Fibroblast of skin of abdomen (primary cell): ENCODE results near the gene PI4KA.
A peak's percentile ranks its signal among the peaks of the same experiment; 100 is the strongest.

Experiments
- DNase-seq: peaks from one replicate; pipeline ENCODE4 v3.0.0-alpha.2; 2013

The PI4KA gene

GRCh38 chr22:20815477-20816050, 43.0 kb downstream of the PI4KA start:
- no peak for DNase-seq

- DNase-seq: no peak
Measured at GRCh38 chr22:20814221-20814808, 44.3 kb downstream of the PI4KA start.

GRCh38 chr22:20813056-20813455, 45.6 kb downstream of the PI4KA start:
- DNase-seq: no peak

GRCh38 chr22:20811971-20812660, 46.5 kb downstream of the PI4KA start:
- DNase-seq: no peak

- no peak for DNase-seq
Measured at GRCh38 chr22:20811171-20811570, 47.4 kb downstream of the PI4KA start.

- DNase-seq: no peak
Measured at GRCh38 chr22:20810645-20811044, 48.0 kb downstream of the PI4KA start.

- DNase-seq: no peak
Measured at GRCh38 chr22:20809538-20810185, 48.9 kb downstream of the PI4KA start.

GRCh38 chr22:20808844-20809243, 49.8 kb downstream of the PI4KA start:
- no peak for DNase-seq

- DNase-seq: peak; percentile 93
Measured at GRCh38 chr22:20807315-20807752, 51.3 kb downstream of the PI4KA start.

GRCh38 chr22:20805972-20806471, 52.6 kb downstream of the PI4KA start:
- peak; percentile 19 for DNase-seq

GRCh38 chr22:20804650-20805049, 54.0 kb downstream of the PI4KA start:
- no peak for DNase-seq

GRCh38 chr22:20803696-20804324, 54.8 kb downstream of the PI4KA start:
- peak; percentile 24 for DNase-seq

GRCh38 chr22:20802922-20803553, 55.6 kb downstream of the PI4KA start:
- DNase-seq: no peak

GRCh38 chr22:20802452-20802851, 56.2 kb downstream of the PI4KA start:
- DNase-seq: no peak

GRCh38 chr22:20799449-20799848, 59.2 kb downstream of the PI4KA start:
- DNase-seq: no peak

- DNase-seq: no peak
Measured at GRCh38 chr22:20798974-20799373, 59.6 kb downstream of the PI4KA start.

GRCh38 chr22:20798218-20798617, 60.4 kb downstream of the PI4KA start:
- DNase-seq: no peak

GRCh38 chr22:20796731-20797130, 61.9 kb downstream of the PI4KA start:
- no peak for DNase-seq

GRCh38 chr22:20794650-20795413, 63.8 kb downstream of the PI4KA start:
- DNase-seq: no peak

GRCh38 chr22:20793748-20794649, 64.6 kb downstream of the PI4KA start:
- no peak for DNase-seq
